DOHH2 (cell line): ENCODE measurements around the gene SLC25A22.

Experiments used
- H3F3A ChIP-seq: fragments of 200-600 bp; sonication (generic), shearing (Covaris generic); 2 replicates; pipeline ENCODE4 v1.6.0; 2016; ENCODE audit warnings: antibody characterized with exemption, mild to moderate bottlenecking; ENCODE audit not compliant: control insufficient read depth, insufficient read depth
- H3K27ac ChIP-seq: fragments of 200-600 bp; sonication (generic); 2 replicates; pipeline ENCODE4 v1.5.1; 2014; ENCODE audit warnings: low read depth, mild to moderate bottlenecking, low read length, moderate library complexity
- H3K27me3 ChIP-seq: fragments of 200-600 bp; sonication (generic); 2 replicates; pipeline ENCODE4 v1.6.1; 2014; ENCODE audit warnings: mild to moderate bottlenecking, low read length, mixed read lengths; ENCODE audit not compliant: control insufficient read depth
- H3K36me3 ChIP-seq: fragments of 200-600 bp; sonication (generic); 2 replicates; pipeline ENCODE4 v1.6.1; 2014; ENCODE audit warnings: mild to moderate bottlenecking, low read length, moderate library complexity, mixed read lengths; ENCODE audit not compliant: control insufficient read depth
- H3K4me1 ChIP-seq: fragments of 200-600 bp; sonication (generic); 2 replicates; pipeline ENCODE4 v1.6.1; 2014; ENCODE audit warnings: mild to moderate bottlenecking, low read length, mixed read lengths; ENCODE audit not compliant: control insufficient read depth
- H3K4me2 ChIP-seq: fragments of 200-600 bp; sonication (generic); 2 replicates; pipeline ENCODE4 v1.6.0; 2014; ENCODE audit warnings: mild to moderate bottlenecking, low read length, moderate library complexity
- H3K4me3 ChIP-seq: fragments of 200-600 bp; sonication (generic); 2 replicates; pipeline ENCODE4 v1.5.1; 2014; ENCODE audit warnings: mild to moderate bottlenecking, low read length, mixed read lengths
- H3K79me2 ChIP-seq: fragments of 200-600 bp; sonication (generic); 2 replicates; pipeline ENCODE4 v1.6.1; 2014; ENCODE audit warnings: mild to moderate bottlenecking, low read length, mixed read lengths; ENCODE audit not compliant: control insufficient read depth
- H3K9me2 ChIP-seq: fragments of 200-600 bp; sonication (generic); replicated peaks from 2 replicates; pipeline ENCODE4 v1.6.1; 2014; ENCODE audit warnings: mild to moderate bottlenecking, low read length, mixed read lengths; ENCODE audit not compliant: control insufficient read depth
- H3K9me3 ChIP-seq: fragments of 200-600 bp; sonication (generic); 2 replicates; pipeline ENCODE4 v1.6.1; 2014; ENCODE audit warnings: antibody characterized with exemption, low read length, mixed read lengths; ENCODE audit not compliant: control insufficient read depth, insufficient read depth
- H4K20me1 ChIP-seq: fragments of 200-600 bp; sonication (generic); 2 replicates; pipeline ENCODE4 v1.6.0; 2014; ENCODE audit warnings: low read depth, mild to moderate bottlenecking, antibody characterized with exemption, low read length, moderate library complexity; ENCODE audit not compliant: control insufficient read depth, insufficient read depth
- CTCF ChIP-seq: fragments of 200-600 bp; sonication (generic); IDR thresholded peaks from one replicate; pipeline ENCODE4 v1.5.1; 2014; ENCODE audit warnings: antibody characterized with exemption, mild to moderate bottlenecking, low read depth, low read length; ENCODE audit not compliant: poor library complexity, severe bottlenecking
- EZH2phosphoT487 ChIP-seq: fragments of 200-600 bp; sonication (generic); IDR thresholded peaks from 2 replicates; pipeline ENCODE4 v1.6.1; 2017; ENCODE audit warnings: borderline replicate concordance, mild to moderate bottlenecking, antibody characterized with exemption, low read length, moderate library complexity, mixed read lengths

The SLC25A22 gene

GRCh38 chr11:787084-787675, 10.9 kb downstream of the SLC25A22 start:
- no peak overlapping the region for H3K4me2 ChIP-seq
- H3K4me1 ChIP-seq, result peaks cover 21% of the 10 kb centered on the region
- TF ChIP-seq EZH2phosphoT487 (no peak), CTCF (no peak)
- H3K9me2 ChIP-seq, result no peaks in the 10 kb centered on the region
- H3K27me3 ChIP-seq, result no peaks in the 10 kb centered on the region
- no peak overlapping the region for H3K27ac ChIP-seq
- H3K4me3 ChIP-seq, result no peak overlapping the region
- 0 out of 2 replicates have a peak, but pooled peaks cover 4% of the 10 kb centered on the region for H3F3A ChIP-seq
- no peaks in the 10 kb centered on the region; the same call in 1 of the 2 replicates for H3K36me3 ChIP-seq
- H4K20me1 ChIP-seq, result no peaks in the 10 kb centered on the region
- no peaks in the 10 kb centered on the region for H3K9me3 ChIP-seq
- peaks cover 6% of the 10 kb centered on the region for H3K79me2 ChIP-seq

- H3K79me2 ChIP-seq, result peaks cover 6% of the 10 kb centered on the region
- no peak overlapping the region for H3K4me3 ChIP-seq
- no peaks in the 10 kb centered on the region for H3K9me3 ChIP-seq
- H3K27ac ChIP-seq, result no peak overlapping the region
- no peaks in the 10 kb centered on the region; the same call in 1 of the 2 replicates for H3K36me3 ChIP-seq
- TF ChIP-seq CTCF (no peak), EZH2phosphoT487 (no peak)
- H3K9me2 ChIP-seq, result no peaks in the 10 kb centered on the region
- H3K4me2 ChIP-seq, result no peak overlapping the region
- H3K27me3 ChIP-seq, result no peaks in the 10 kb centered on the region
- H3F3A ChIP-seq, result 0 out of 2 replicates have a peak, but pooled peaks cover 4% of the 10 kb centered on the region
- no peaks in the 10 kb centered on the region for H4K20me1 ChIP-seq
- peaks cover 21% of the 10 kb centered on the region for H3K4me1 ChIP-seq
These were observed 11.6 kb downstream of the SLC25A22 start for GRCh38 chr11:786235-787083.

GRCh38 chr11:783581-784015, 14.5 kb downstream of the SLC25A22 start:
- H4K20me1 ChIP-seq, result no peaks in the 10 kb centered on the region
- H3K9me3 ChIP-seq, result no peaks in the 10 kb centered on the region
- no peak overlapping the region for H3K4me3 ChIP-seq
- peaks cover 10% of the 10 kb centered on the region for H3K79me2 ChIP-seq
- H3F3A ChIP-seq, result no peaks in the 10 kb centered on the region
- TF ChIP-seq EZH2phosphoT487, result no peak
- peak; percentile 51 for TF ChIP-seq CTCF
- H3K27me3 ChIP-seq, result no peaks in the 10 kb centered on the region
- no peaks in the 10 kb centered on the region for H3K9me2 ChIP-seq
- peaks cover 17% of the 10 kb centered on the region for H3K4me1 ChIP-seq
- peaks cover 15% of the 10 kb centered on the region for H3K36me3 ChIP-seq
- no peak overlapping the region for H3K27ac ChIP-seq
- no peak overlapping the region for H3K4me2 ChIP-seq
